Suprapubic skin (tissue), 4 donors: ENCODE measurements around the gene DUS1L. TPM values are rescaled to one million over a fixed set of nuclear protein-coding genes. Genes with fewer than 3 reads are reported as not detected.

Experiments
- DNase-seq, 2 donors: peaks; one replicate each; pipeline ENCODE4 v3.0.0-alpha.2; 2019; ENCODE audit warnings: low spot score in 2 of 2
- H3K27ac ChIP-seq: fragments of 200-600 bp; sonication (generic); one replicate; pipeline ENCODE4 v1.5.1; 2019
- H3K27me3 ChIP-seq: fragments of 200-600 bp; sonication (generic); one replicate; pipeline ENCODE4 v1.5.1; 2019
- H3K36me3 ChIP-seq: fragments of 200-600 bp; sonication (generic); one replicate; pipeline ENCODE4 v1.5.1; 2019
- H3K4me1 ChIP-seq: fragments of 200-600 bp; sonication (generic); one replicate; pipeline ENCODE4 v1.5.1; 2019
- H3K4me3 ChIP-seq: fragments of 200-600 bp; sonication (generic); one replicate; pipeline ENCODE4 v1.5.1; 2019; ENCODE audit warnings: mild to moderate bottlenecking
- H3K9me3 ChIP-seq: fragments of 200-600 bp; sonication (generic); one replicate; pipeline ENCODE4 v1.5.1; 2019
- EP300 ChIP-seq: sonication (generic); formaldehyde crosslinking; IDR thresholded peaks from one replicate; pipeline ENCODE4 v1.6.1; 2017; ENCODE audit warnings: antibody characterized with exemption
- POLR2A ChIP-seq, 2 donors: fragments of 450-650 bp; IDR thresholded peaks; one replicate each; pipeline ENCODE4 v1.6.1; 2017; ENCODE audit warnings: antibody characterized with exemption in 2 of 2, mild to moderate bottlenecking in 2 of 2, moderate library complexity in 2 of 2
- POLR2AphosphoS5 ChIP-seq, 3 donors: sonication (generic); formaldehyde crosslinking; IDR thresholded peaks; one replicate each; pipeline ENCODE4 v1.6.1; 2017; ENCODE audit warnings: antibody characterized with exemption in 3 of 3
- WGBS: methylation state at CpG from one replicate; pipeline ENCODE4 v1.1.5; 2018; 5-methylcytosine and 5-hydroxymethylcytosine counted together
- total RNA-seq, 4 donors: library from RNA; depleted of rRNA; stranded (reverse); fragments of >200 nt; gene quantifications; one replicate each; pipeline ENCODE4 v1.1.0, GENCODE V29; 2016
- TF ChIP-seq, protein P1 (sequence below), 2 donors: fragments of 200-600 bp in 1 of 2; fragments of 450-650 bp in 1 of 2; sonication (generic) in 1 of 2; IDR thresholded peaks; one replicate each; pipeline ENCODE4 v1.5.1; 2016 to 2019; ENCODE audit warnings: antibody characterized with exemption in 2 of 2, mild to moderate bottlenecking in 1 of 2, moderate library complexity in 1 of 2

Gene DUS1L
- 100 to 1,000 TPM in 3 of 4 donors, 10 to 100 TPM in 1; 79.3 to 176 (median 108) TPM for total RNA-seq

DNA sequence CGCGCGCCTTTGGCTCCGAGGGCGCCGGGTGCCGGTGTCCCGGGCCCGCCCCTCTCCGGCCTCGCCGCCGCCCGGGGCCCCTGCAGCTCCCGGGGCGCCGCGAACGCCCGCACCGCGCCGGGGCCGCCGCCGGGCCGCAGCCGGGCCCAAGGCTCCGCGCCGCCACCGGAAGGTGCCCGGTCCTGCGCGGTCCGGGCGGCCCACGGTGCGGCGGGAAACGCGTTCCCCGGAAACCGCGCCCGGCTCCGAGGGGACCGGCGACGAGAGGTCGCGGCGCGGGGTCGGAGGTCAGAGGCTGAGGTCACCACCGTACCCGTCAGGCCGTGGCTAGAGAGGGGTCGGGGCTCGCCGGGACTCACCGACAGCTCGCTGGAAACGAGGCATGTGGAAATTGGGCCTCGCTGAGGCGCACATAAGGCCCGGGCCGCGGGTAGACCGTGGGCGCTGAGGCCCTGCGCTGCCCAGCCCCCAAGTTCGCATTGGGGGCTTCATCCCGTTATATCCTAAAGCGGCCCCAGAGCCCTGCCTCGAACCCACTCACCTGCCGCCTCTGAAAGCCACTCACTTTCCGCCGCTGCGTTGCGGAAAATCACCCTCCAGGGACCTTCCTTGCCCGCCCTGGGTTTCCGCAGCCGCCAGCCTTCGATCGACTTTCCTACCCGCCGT is at the start of gene DUS1L:
TSS of gene DUS1L (minus strand) at position 167 of the 666 bp plus-strand sequence. CDS start 745 bp downstream, outside the sequence.
- no peaks in the 10 kb centered on the region for H3K27me3 ChIP-seq
- H3K27ac ChIP-seq: peak within 1 kb of the TSS; percentile 85
- H3K4me1 ChIP-seq: peaks cover 38% of the 10 kb centered on the region
- DNase-seq: no peak
- no peaks in the 10 kb centered on the region for H3K9me3 ChIP-seq
- H3K36me3 ChIP-seq: peaks cover 32% of the 10 kb centered on the region
- 37% methylated on average over 15 of the region's 88 CpGs for WGBS
- TF ChIP-seq, protein P1, sequence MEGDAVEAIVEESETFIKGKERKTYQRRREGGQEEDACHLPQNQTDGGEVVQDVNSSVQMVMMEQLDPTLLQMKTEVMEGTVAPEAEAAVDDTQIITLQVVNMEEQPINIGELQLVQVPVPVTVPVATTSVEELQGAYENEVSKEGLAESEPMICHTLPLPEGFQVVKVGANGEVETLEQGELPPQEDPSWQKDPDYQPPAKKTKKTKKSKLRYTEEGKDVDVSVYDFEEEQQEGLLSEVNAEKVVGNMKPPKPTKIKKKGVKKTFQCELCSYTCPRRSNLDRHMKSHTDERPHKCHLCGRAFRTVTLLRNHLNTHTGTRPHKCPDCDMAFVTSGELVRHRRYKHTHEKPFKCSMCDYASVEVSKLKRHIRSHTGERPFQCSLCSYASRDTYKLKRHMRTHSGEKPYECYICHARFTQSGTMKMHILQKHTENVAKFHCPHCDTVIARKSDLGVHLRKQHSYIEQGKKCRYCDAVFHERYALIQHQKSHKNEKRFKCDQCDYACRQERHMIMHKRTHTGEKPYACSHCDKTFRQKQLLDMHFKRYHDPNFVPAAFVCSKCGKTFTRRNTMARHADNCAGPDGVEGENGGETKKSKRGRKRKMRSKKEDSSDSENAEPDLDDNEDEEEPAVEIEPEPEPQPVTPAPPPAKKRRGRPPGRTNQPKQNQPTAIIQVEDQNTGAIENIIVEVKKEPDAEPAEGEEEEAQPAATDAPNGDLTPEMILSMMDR (IDR thresholded peaks at IDR 0.05): no peak
- TF ChIP-seq POLR2A (IDR thresholded peaks at IDR 0.05) (peak in 1 of 2 donors; percentile 50), EP300 (no peak), POLR2AphosphoS5 (IDR thresholded peaks at IDR 0.05) (peak in 2 of 3 donors; percentile 26 to 88)
- peak within 1 kb of the TSS; percentile 96 for H3K4me3 ChIP-seq

- TF ChIP-seq, protein P1 (IDR thresholded peaks at IDR 0.05): no peak
- TF ChIP-seq POLR2A (IDR thresholded peaks at IDR 0.05) (no peak), EP300 (no peak), POLR2AphosphoS5 (IDR thresholded peaks at IDR 0.05) (no peak)
- H3K27me3 ChIP-seq: no peaks in the 10 kb centered on the region
- no peak for DNase-seq
- 91% methylated on average over 6 of the region's 9 CpGs for WGBS
- H3K9me3 ChIP-seq: no peaks in the 10 kb centered on the region
- H3K27ac ChIP-seq: no peak overlapping the region
- no peaks in the 10 kb centered on the region for H3K4me1 ChIP-seq
- peaks cover 18% of the 10 kb centered on the region for H3K36me3 ChIP-seq
- H3K4me3 ChIP-seq: no peak overlapping the region
These were observed 49.3 kb upstream of the DUS1L start for GRCh38 chr17:82114872-82115271.

DNA sequence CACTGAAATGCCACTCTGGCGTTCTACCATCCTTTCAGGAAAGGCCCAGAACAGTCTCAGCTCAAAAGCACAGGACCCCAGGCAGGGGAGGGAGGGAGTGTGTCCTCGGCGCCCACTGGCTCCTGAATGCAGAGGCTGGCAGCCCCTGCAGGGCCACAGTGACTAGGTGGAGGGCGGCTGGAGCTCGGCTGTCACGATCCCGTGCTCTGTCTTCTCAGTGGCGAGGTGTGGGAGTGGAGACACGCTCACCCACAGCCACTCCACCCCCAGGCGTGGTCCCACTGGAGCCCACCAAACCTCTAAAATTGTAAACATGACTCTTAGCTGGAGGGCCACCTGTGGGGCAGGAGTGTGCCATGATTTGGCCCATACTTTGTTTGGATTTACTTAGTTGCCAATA is 48.8 kb upstream of the DUS1L start:
- Histone ChIP-seq H3K4me1 (no peaks in the 10 kb centered on the region), H3K27ac (no peak overlapping the region)

GRCh38 chr17:82113941-82114340 is 48.3 kb upstream of the DUS1L start:
- TF ChIP-seq, protein P1 (IDR thresholded peaks at IDR 0.05): no peak
- TF ChIP-seq EP300: no peak
- TF ChIP-seq POLR2A (IDR thresholded peaks at IDR 0.05): no peak
- TF ChIP-seq POLR2AphosphoS5 (IDR thresholded peaks at IDR 0.05): no peak
- no peak for DNase-seq
- no peak overlapping the region for H3K4me3 ChIP-seq
- no peaks in the 10 kb centered on the region for H3K4me1 ChIP-seq
- H3K36me3 ChIP-seq: peaks cover 18% of the 10 kb centered on the region
- no peak overlapping the region for H3K27ac ChIP-seq
- H3K27me3 ChIP-seq: no peaks in the 10 kb centered on the region
- 91% methylated on average over 11 of the region's 13 CpGs for WGBS
- no peaks in the 10 kb centered on the region for H3K9me3 ChIP-seq

More for the DNA sequence above, 48.8 kb upstream of the DUS1L start:
- DNase-seq: no peak
- no peak overlapping the region for H3K4me3 ChIP-seq
- TF ChIP-seq EP300 (no peak), POLR2AphosphoS5 (IDR thresholded peaks at IDR 0.05) (no peak), POLR2A (IDR thresholded peaks at IDR 0.05) (no peak)
- TF ChIP-seq, protein P1 (IDR thresholded peaks at IDR 0.05): no peak
- H3K36me3 ChIP-seq: peaks cover 18% of the 10 kb centered on the region
- H3K27me3 ChIP-seq: no peaks in the 10 kb centered on the region
- WGBS: 80% methylated on average over 3 of the region's 10 CpGs
- no peaks in the 10 kb centered on the region for H3K9me3 ChIP-seq

GRCh38 chr17:82113422-82113821 is 47.8 kb upstream of the DUS1L start:
- no peak overlapping the region for H3K4me3 ChIP-seq
- H3K36me3 ChIP-seq: peaks cover 18% of the 10 kb centered on the region
- no peaks in the 10 kb centered on the region for H3K9me3 ChIP-seq
- no peak overlapping the region for H3K27ac ChIP-seq
- no peaks in the 10 kb centered on the region for H3K27me3 ChIP-seq
- H3K4me1 ChIP-seq: no peaks in the 10 kb centered on the region
- TF ChIP-seq POLR2A (IDR thresholded peaks at IDR 0.05) (no peak), EP300 (no peak), POLR2AphosphoS5 (IDR thresholded peaks at IDR 0.05) (no peak)
- TF ChIP-seq, protein P1 (IDR thresholded peaks at IDR 0.05): no peak
- DNase-seq: no peak
- 96% methylated on average over 9 of the region's 9 CpGs for WGBS
